ENCODE measurements around the gene MUC22. TPM values are rescaled to one million over a fixed set of nuclear protein-coding genes. Genes with fewer than 3 reads are reported as not detected.

The MUC22 gene
- total and polyA plus RNA-seq, 4 donors, result not detected

DNA sequence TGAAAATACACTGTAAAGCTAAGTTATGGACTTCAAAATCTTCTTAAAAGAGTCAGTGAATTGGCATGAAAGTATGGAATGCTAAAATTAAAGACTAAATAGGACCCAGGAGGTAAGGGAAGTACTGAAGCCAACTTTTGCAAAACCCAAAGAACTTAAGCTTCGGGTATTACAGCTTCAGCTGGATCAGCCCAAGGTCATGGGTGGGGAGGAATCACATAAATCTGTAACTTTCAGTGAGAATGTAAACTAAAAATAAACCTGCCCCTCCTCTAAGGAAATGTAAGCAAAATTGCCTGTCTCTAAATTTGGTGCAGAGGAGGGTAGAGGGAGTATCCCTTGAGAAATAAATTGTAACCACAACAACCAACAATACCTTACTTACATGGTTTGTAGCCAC lies 31.1 kb upstream of the MUC22 start (continued):
- TF ChIP-seq, protein P1, sequence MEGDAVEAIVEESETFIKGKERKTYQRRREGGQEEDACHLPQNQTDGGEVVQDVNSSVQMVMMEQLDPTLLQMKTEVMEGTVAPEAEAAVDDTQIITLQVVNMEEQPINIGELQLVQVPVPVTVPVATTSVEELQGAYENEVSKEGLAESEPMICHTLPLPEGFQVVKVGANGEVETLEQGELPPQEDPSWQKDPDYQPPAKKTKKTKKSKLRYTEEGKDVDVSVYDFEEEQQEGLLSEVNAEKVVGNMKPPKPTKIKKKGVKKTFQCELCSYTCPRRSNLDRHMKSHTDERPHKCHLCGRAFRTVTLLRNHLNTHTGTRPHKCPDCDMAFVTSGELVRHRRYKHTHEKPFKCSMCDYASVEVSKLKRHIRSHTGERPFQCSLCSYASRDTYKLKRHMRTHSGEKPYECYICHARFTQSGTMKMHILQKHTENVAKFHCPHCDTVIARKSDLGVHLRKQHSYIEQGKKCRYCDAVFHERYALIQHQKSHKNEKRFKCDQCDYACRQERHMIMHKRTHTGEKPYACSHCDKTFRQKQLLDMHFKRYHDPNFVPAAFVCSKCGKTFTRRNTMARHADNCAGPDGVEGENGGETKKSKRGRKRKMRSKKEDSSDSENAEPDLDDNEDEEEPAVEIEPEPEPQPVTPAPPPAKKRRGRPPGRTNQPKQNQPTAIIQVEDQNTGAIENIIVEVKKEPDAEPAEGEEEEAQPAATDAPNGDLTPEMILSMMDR (IDR thresholded peaks at IDR 0.05; ENCODE audit: low read depth, low read length, missing input control), result no peak
- TF ChIP-seq NR2F2 (IDR thresholded peaks at IDR 0.05), result no peak
- no peak for TF ChIP-seq GABPA (IDR thresholded peaks at IDR 0.05 in 1 of 2, conservative IDR thresholded peaks at IDR 0.05 in 1 of 2)
- TF ChIP-seq, protein P2, sequence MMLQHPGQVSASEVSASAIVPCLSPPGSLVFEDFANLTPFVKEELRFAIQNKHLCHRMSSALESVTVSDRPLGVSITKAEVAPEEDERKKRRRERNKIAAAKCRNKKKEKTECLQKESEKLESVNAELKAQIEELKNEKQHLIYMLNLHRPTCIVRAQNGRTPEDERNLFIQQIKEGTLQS (IDR thresholded peaks at IDR 0.05), result no peak

DNA sequence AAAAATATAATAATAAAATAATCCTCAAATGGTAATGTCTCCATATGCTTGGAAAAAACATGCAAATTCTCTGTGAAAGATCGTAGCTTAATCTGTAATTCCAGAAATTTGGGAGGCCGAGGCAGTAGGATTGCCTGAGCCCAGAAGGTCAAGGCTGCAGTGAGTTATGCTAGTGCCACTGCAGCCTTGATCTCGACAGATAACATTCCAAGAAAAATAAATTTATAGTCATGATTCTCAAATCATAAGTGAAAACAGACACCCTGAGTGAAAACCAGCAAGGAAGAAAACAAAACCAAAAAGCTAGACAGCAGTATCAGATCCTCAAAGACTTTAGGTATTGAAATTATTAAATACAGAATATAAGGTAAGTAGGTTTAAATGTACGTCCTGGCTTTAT lies 30.6 kb upstream of the MUC22 start:
- no peak overlapping the region for H3K4me3 ChIP-seq (ENCODE audit: low read depth in 1 of 3, low read length in 3 of 3)
- peaks cover 0 to 8% (median 0%) of the 10 kb centered on the region in 4 donors for H3K4me1 ChIP-seq (ENCODE audit: control insufficient read depth in 4 of 4, insufficient read depth in 4 of 4, low read length in 3 of 4)
- WGBS, result 72% methylated on average over 4 of the region's 4 CpGs
- H3K27me3 ChIP-seq (ENCODE audit: control insufficient read depth in 4 of 4, insufficient read depth in 4 of 4, low read length in 3 of 4), result no peaks in the 10 kb centered on the region
- H3K27ac ChIP-seq (ENCODE audit: low read depth in 1 of 2, low read length in 2 of 2), result no peak overlapping the region
- TF ChIP-seq HNF4A (conservative IDR thresholded peaks at IDR 0.05) (no peak), JUND (IDR thresholded peaks at IDR 0.05) (no peak), RXRA (IDR thresholded peaks at IDR 0.05) (no peak), NR2F2 (IDR thresholded peaks at IDR 0.05) (no peak), FOXA2 (IDR thresholded peaks at IDR 0.05) (no peak), HNF4G (IDR thresholded peaks at IDR 0.05) (no peak), GABPA (IDR thresholded peaks at IDR 0.05 in 1 of 2, conservative IDR thresholded peaks at IDR 0.05 in 1 of 2) (no peak), FOXA1 (IDR thresholded peaks at IDR 0.05) (no peak)
- TF ChIP-seq, protein P3, sequence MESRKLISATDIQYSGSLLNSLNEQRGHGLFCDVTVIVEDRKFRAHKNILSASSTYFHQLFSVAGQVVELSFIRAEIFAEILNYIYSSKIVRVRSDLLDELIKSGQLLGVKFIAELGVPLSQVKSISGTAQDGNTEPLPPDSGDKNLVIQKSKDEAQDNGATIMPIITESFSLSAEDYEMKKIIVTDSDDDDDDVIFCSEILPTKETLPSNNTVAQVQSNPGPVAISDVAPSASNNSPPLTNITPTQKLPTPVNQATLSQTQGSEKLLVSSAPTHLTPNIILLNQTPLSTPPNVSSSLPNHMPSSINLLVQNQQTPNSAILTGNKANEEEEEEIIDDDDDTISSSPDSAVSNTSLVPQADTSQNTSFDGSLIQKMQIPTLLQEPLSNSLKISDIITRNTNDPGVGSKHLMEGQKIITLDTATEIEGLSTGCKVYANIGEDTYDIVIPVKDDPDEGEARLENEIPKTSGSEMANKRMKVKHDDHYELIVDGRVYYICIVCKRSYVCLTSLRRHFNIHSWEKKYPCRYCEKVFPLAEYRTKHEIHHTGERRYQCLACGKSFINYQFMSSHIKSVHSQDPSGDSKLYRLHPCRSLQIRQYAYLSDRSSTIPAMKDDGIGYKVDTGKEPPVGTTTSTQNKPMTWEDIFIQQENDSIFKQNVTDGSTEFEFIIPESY (IDR thresholded peaks at IDR 0.05), result no peak
- TF ChIP-seq, protein P4, sequence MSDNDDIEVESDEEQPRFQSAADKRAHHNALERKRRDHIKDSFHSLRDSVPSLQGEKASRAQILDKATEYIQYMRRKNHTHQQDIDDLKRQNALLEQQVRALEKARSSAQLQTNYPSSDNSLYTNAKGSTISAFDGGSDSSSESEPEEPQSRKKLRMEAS (IDR thresholded peaks at IDR 0.05), result no peak
- no peaks in the 10 kb centered on the region for H3K9me3 ChIP-seq (ENCODE audit: control insufficient read depth in 4 of 4, low read length in 3 of 4)
- DNase-seq (ENCODE audit: low spot score), result no peak
- no peaks in the 10 kb centered on the region for H3K36me3 ChIP-seq (ENCODE audit: control insufficient read depth in 4 of 4, insufficient read depth in 3 of 4, low read depth in 1 of 4, low read length in 3 of 4)
- H3K9ac ChIP-seq (ENCODE audit: low read depth in 1 of 2, low read length in 2 of 2), result no peak overlapping the region

DNA sequence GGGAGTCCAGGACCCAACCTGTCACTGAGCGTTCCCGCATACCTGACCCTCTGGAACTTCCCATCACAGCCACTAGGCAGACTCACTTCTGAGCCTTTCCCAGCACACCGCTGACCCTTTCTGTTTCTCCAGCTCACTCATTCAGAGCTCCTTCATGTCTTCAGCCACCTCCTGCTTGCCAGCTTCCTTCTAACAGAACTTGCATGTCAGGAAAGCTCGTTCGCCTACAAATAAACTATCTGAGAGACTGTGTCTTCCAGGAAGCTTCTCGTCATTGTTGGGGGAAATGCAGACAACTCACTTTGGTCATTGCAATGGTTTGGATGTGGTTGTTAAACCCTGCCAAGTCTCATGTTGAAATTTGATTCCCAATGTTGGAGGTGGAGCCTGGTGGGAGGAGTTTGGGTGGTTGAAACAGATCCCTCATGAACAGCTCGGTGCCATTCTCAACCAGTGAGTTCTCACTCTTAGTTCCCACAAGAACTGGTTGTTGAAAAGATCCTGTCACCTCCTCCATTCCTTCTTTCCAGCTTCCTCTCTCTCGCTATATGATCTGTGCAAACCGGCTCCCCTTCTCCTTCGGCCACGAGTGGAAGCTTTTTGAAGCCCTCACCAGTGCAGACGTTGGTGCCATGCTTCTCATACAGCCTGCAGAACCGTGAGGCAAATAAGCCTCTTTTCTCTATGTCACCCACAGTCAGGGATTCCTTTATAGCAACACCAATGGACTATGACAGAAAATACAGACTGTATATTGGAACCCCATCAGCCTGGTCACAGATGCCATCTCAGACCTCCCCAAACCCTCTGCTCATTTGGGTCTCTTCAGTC lies 28.1 kb upstream of the MUC22 start:
- 15% methylated on average over 13 of the region's 13 CpGs for WGBS
- Histone ChIP-seq H3K36me3 (ENCODE audit: control insufficient read depth in 4 of 4, insufficient read depth in 3 of 4, low read depth in 1 of 4, low read length in 3 of 4) (no peaks in the 10 kb centered on the region), H3K4me1 (ENCODE audit: control insufficient read depth in 4 of 4, insufficient read depth in 4 of 4, low read length in 3 of 4) (peaks cover 0 to 8% (median 0%) of the 10 kb centered on the region in 4 donors), H3K9ac (ENCODE audit: low read depth in 1 of 2, low read length in 2 of 2) (no peak overlapping the region), H3K27me3 (ENCODE audit: control insufficient read depth in 4 of 4, insufficient read depth in 4 of 4, low read length in 3 of 4) (no peaks in the 10 kb centered on the region), H3K27ac (ENCODE audit: low read depth in 1 of 2, low read length in 2 of 2) (no peak overlapping the region), H3K9me3 (ENCODE audit: control insufficient read depth in 4 of 4, low read length in 3 of 4) (no peaks in the 10 kb centered on the region), H3K4me3 (ENCODE audit: low read depth in 1 of 3, low read length in 3 of 3) (no peak overlapping the region)
- DNase-seq (ENCODE audit: low spot score), result no peak
- TF ChIP-seq, protein P2 (IDR thresholded peaks at IDR 0.05), result no peak
- TF ChIP-seq NR2F2 (IDR thresholded peaks at IDR 0.05) (no peak), JUND (IDR thresholded peaks at IDR 0.05) (no peak), YY1 (IDR thresholded peaks at IDR 0.05) (no peak), TAF1 (conservative IDR thresholded peaks at IDR 0.05) (no peak), RAD21 (IDR thresholded peaks at IDR 0.05) (peak in 1 of 2 donors; percentile 11)
- TF ChIP-seq, protein P3 (IDR thresholded peaks at IDR 0.05), result no peak
- TF ChIP-seq, protein P5, sequence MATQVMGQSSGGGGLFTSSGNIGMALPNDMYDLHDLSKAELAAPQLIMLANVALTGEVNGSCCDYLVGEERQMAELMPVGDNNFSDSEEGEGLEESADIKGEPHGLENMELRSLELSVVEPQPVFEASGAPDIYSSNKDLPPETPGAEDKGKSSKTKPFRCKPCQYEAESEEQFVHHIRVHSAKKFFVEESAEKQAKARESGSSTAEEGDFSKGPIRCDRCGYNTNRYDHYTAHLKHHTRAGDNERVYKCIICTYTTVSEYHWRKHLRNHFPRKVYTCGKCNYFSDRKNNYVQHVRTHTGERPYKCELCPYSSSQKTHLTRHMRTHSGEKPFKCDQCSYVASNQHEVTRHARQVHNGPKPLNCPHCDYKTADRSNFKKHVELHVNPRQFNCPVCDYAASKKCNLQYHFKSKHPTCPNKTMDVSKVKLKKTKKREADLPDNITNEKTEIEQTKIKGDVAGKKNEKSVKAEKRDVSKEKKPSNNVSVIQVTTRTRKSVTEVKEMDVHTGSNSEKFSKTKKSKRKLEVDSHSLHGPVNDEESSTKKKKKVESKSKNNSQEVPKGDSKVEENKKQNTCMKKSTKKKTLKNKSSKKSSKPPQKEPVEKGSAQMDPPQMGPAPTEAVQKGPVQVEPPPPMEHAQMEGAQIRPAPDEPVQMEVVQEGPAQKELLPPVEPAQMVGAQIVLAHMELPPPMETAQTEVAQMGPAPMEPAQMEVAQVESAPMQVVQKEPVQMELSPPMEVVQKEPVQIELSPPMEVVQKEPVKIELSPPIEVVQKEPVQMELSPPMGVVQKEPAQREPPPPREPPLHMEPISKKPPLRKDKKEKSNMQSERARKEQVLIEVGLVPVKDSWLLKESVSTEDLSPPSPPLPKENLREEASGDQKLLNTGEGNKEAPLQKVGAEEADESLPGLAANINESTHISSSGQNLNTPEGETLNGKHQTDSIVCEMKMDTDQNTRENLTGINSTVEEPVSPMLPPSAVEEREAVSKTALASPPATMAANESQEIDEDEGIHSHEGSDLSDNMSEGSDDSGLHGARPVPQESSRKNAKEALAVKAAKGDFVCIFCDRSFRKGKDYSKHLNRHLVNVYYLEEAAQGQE (IDR thresholded peaks at IDR 0.05), result no peak

All from liver (tissue), 9 donors.